H1 (cell line): ENCODE results near the gene ULK1. TPM values are rescaled to one million over a fixed set of nuclear protein-coding genes. Genes with fewer than 3 reads are reported as not detected.

Experiments used
- CTCF ChIA-PET: fragments of 300-600 bp; sonication (Branson Sonifier 250); formaldehyde crosslinking; loops from one replicate; lab custom pipeline; 2021; ENCODE audit not compliant: partially characterized antibody; lab: Charles Lee
- POLR2A ChIA-PET: fragments of 300-600 bp; sonication (Branson Sonifier 250); formaldehyde crosslinking; loops from one replicate; lab custom pipeline; 2021; ENCODE audit warnings: inconsistent platforms; ENCODE audit not compliant: partially characterized antibody; lab: Charles Lee
- DNase-seq, 2 experiments: peaks; one replicate each; pipeline versions ENCODE4 v3.0.0 to v3.0.0-alpha.2; 2010 to 2022; ENCODE audit warnings: low spot score in 2 of 2, low read depth in 1 of 2, mixed read lengths in 1 of 2
- FAIRE-seq: peaks from 2 replicates; lab custom pipeline; 2011; peaks lifted over from hg19 to GRCh38; lab: Jason Lieb, UNC
- H2AFZ ChIP-seq: 2 replicates; pipeline ENCODE4 v1.8.1; 2012; ENCODE audit warnings: low read length, inconsistent platforms
- H2AK5ac ChIP-seq: 2 replicates; pipeline ENCODE4 v1.6.1; 2013; ENCODE audit warnings: low read depth, low read length
- H2BK120ac ChIP-seq: replicated peaks from 2 replicates; pipeline ENCODE3; 2013; ENCODE audit warnings: low read depth, low read length, inconsistent platforms
- H2BK12ac ChIP-seq: 2 replicates; pipeline ENCODE4 v1.6.1; 2013; ENCODE audit warnings: low read depth, low read length
- H2BK15ac ChIP-seq: 2 replicates; pipeline ENCODE4 v1.6.1; 2013; ENCODE audit warnings: low read length
- H2BK20ac ChIP-seq: 2 replicates; pipeline ENCODE4 v1.6.1; 2013; ENCODE audit warnings: low read length
- H2BK5ac ChIP-seq: 2 replicates; pipeline ENCODE4 v1.6.1; 2013; ENCODE audit warnings: low read depth, low read length
- H3K14ac ChIP-seq: 2 replicates; pipeline ENCODE4 v1.6.1; 2013; ENCODE audit warnings: inconsistent platforms; ENCODE audit not compliant: insufficient read length
- H3K18ac ChIP-seq: 2 replicates; pipeline ENCODE4 v1.6.1; 2013; ENCODE audit warnings: low read length; ENCODE audit errors: extremely low read depth
- H3K23ac ChIP-seq: 2 replicates; pipeline ENCODE4 v1.6.1; 2013; ENCODE audit warnings: inconsistent platforms; ENCODE audit not compliant: insufficient read length
- H3K23me2 ChIP-seq: 2 replicates; pipeline ENCODE4 v1.6.1; 2013; ENCODE audit warnings: low read depth, low read length
- H3K27ac ChIP-seq: 2 replicates; pipeline ENCODE4 v1.6.1; 2011; ENCODE audit warnings: low read depth, low read length, inconsistent platforms
- H3K27me3 ChIP-seq, 4 experiments: replicated peaks in 1 of 4; 1 replicate in 1 of 4; 2 replicates in 3 of 4; pipeline versions ENCODE4 v1.6.1 to v1.8.1; 2011 to 2013; ENCODE audit warnings: low read length in 3 of 4, mild to moderate bottlenecking in 3 of 4, inconsistent platforms in 2 of 4, mixed read lengths in 2 of 4, moderate library complexity in 1 of 4; ENCODE audit not compliant: control insufficient read depth in 3 of 4, insufficient read depth in 3 of 4; ENCODE audit errors: extremely low read depth in 1 of 4
- H3K36me3 ChIP-seq, 4 experiments: 2 replicates each; pipeline versions ENCODE4 v1.6.1 to v1.8.1; 2011 to 2013; ENCODE audit warnings: mild to moderate bottlenecking in 4 of 4, low read length in 3 of 4, moderate library complexity in 2 of 4, control low read depth in 1 of 4, inconsistent platforms in 1 of 4; ENCODE audit not compliant: insufficient read depth in 4 of 4, control insufficient read depth in 2 of 4
- H3K4ac ChIP-seq: replicated peaks from 2 replicates; pipeline ENCODE3; 2013; ENCODE audit warnings: low read length, low read depth, mixed read lengths, inconsistent platforms; ENCODE audit not compliant: insufficient read length
- H3K4me1 ChIP-seq, 4 experiments: replicated peaks in 1 of 4; 1 replicate in 1 of 4; 2 replicates in 3 of 4; pipeline versions ENCODE4 v1.6.1 to v1.8.1; 2011 to 2013; ENCODE audit warnings: low read length in 3 of 4, inconsistent platforms in 2 of 4, mixed read lengths in 1 of 4; ENCODE audit not compliant: insufficient read depth in 4 of 4, control insufficient read depth in 3 of 4
- H3K4me2 ChIP-seq, 2 experiments: 2 replicates each; pipeline versions ENCODE4 v1.6.1 to v1.8.1; 2011 to 2013; ENCODE audit warnings: low read depth in 2 of 2, low read length in 2 of 2, control low read depth in 1 of 2, inconsistent platforms in 1 of 2, mild to moderate bottlenecking in 1 of 2; ENCODE audit not compliant: insufficient read depth in 1 of 2
- H3K4me3 ChIP-seq, 4 experiments: fragments of 200-600, 300-600 bp in 1 of 4; sonication (generic), shearing (Covaris generic), sonication (Bioruptor Twin) in 1 of 4; 2 replicates each; pipeline versions ENCODE4 v1.5.1 to v1.8.1; 2011 to 2016; ENCODE audit warnings: low read length in 4 of 4, low read depth in 3 of 4, control low read depth in 2 of 4, inconsistent platforms in 2 of 4, mild to moderate bottlenecking in 2 of 4, mixed read lengths in 1 of 4, moderate library complexity in 1 of 4; ENCODE audit not compliant: insufficient read depth in 2 of 4; ENCODE audit errors: extremely low read depth in 1 of 4
- H3K56ac ChIP-seq: replicated peaks from 2 replicates; pipeline ENCODE3; 2013; ENCODE audit warnings: low read depth, mild to moderate bottlenecking, mixed read lengths, low read length, inconsistent platforms; ENCODE audit not compliant: insufficient read length
- H3K79me1 ChIP-seq: 2 replicates; pipeline ENCODE4 v1.6.1; 2013; ENCODE audit warnings: low read depth, low read length, control low read depth
- H3K79me2 ChIP-seq, 2 experiments: 2 replicates each; pipeline versions ENCODE4 v1.6.1 to v1.8.1; 2012 to 2013; ENCODE audit warnings: low read length in 2 of 2, mild to moderate bottlenecking in 2 of 2, inconsistent platforms in 1 of 2; ENCODE audit not compliant: insufficient read depth in 2 of 2, control insufficient read depth in 1 of 2
- H3K9ac ChIP-seq, 4 experiments: replicated peaks in 1 of 4; 1 replicate in 1 of 4; 2 replicates in 3 of 4; pipeline versions ENCODE4 v1.6.1 to v1.8.1; 2011 to 2013; ENCODE audit warnings: low read depth in 3 of 4, low read length in 3 of 4, control low read depth in 2 of 4, mild to moderate bottlenecking in 2 of 4, moderate library complexity in 2 of 4, inconsistent platforms in 1 of 4; ENCODE audit errors: extremely low read depth in 1 of 4
- H3K9me3 ChIP-seq, 2 experiments: 2 replicates each; pipeline versions ENCODE4 v1.6.1 to v1.8.1; 2012 to 2013; ENCODE audit warnings: mild to moderate bottlenecking in 2 of 2, moderate library complexity in 2 of 2, control low read depth in 1 of 2, inconsistent platforms in 1 of 2, low read depth in 1 of 2, low read length in 1 of 2, mixed read lengths in 1 of 2; ENCODE audit not compliant: insufficient read depth in 2 of 2
- H4K20me1 ChIP-seq, 2 experiments: replicated peaks in 1 of 2; 2 replicates each; pipeline versions ENCODE3 to v1.8.1; 2011 to 2013; ENCODE audit warnings: inconsistent platforms in 2 of 2, low read length in 2 of 2, mild to moderate bottlenecking in 1 of 2; ENCODE audit not compliant: insufficient read depth in 2 of 2, control insufficient read depth in 1 of 2
- H4K5ac ChIP-seq: 2 replicates; pipeline ENCODE4 v1.6.1; 2013; ENCODE audit warnings: low read length, low read depth, mixed read lengths, inconsistent platforms; ENCODE audit not compliant: insufficient read length
- H4K8ac ChIP-seq: 2 replicates; pipeline ENCODE4 v1.8.0; 2013; ENCODE audit warnings: mild to moderate bottlenecking, moderate library complexity, low read length, inconsistent platforms; ENCODE audit not compliant: insufficient read depth; ENCODE audit errors: extremely low read depth
- H4K91ac ChIP-seq: replicated peaks from 2 replicates; pipeline ENCODE3; 2013; ENCODE audit warnings: low read length, mixed read lengths, inconsistent platforms; ENCODE audit not compliant: insufficient read length
- ATF3 ChIP-seq: IDR thresholded peaks from 2 replicates; pipeline ENCODE4 v1.6.1; 2011; ENCODE audit warnings: low read depth, mild to moderate bottlenecking, low read length; ENCODE audit not compliant: insufficient read depth
- RXRA ChIP-seq: IDR thresholded peaks from 2 replicates; pipeline ENCODE4 v1.6.1; 2011; ENCODE audit warnings: low read depth, mild to moderate bottlenecking, low read length, moderate library complexity; ENCODE audit not compliant: insufficient read depth
- WGBS, 2 experiments: shearing (Covaris generic) in 1 of 2; methylation state at CpG; one replicate each; pipeline versions ENCODE4 v1.1.6 to v1.1.7; 2013 to 2015; ENCODE audit warnings: low lambda C conversion rate in 2 of 2, mixed read lengths in 2 of 2, inconsistent platforms in 1 of 2, low coverage in 1 of 2, missing lambda C conversion rate in 1 of 2; ENCODE audit not compliant: insufficient replicate concordance in 2 of 2, insufficient coverage in 1 of 2, insufficient read length in 1 of 2; ENCODE audit errors: extremely low coverage in 1 of 2, missing lambda C conversion rate in 1 of 2; 5-methylcytosine and 5-hydroxymethylcytosine counted together
- polyA plus RNA-seq, 7 experiments: library from polyadenylated mRNA; depleted of rRNA in 3 of 7; stranded (reverse) in 5 of 7; unstranded in 2 of 7; fragments of >200 nt in 5 of 7; fragments of 200-250 nt in 2 of 7; gene quantifications; 1 replicate in 5 of 7; 2 replicates in 1 of 7; 4 replicates in 1 of 7; pipeline versions ENCODE4 v1.2.1 to v1.2.3, GENCODE V29; 2011 to 2013; ENCODE audit warnings: missing spikeins in 2 of 7, mixed read lengths in 2 of 7
- total RNA-seq: library from RNA; stranded (reverse); fragmentation: NEBNext Ultra II Directional; extraction: Animal tissue kit (Norgen Biotek cat#: 25700); gene quantifications from 2 replicates; pipeline ENCODE4 v1.2.1, GENCODE V29; 2021

Gene ULK1
- total and polyA plus RNA-seq, 2 of the 8 experiments (the other 6 are each of a cell fraction or from before 2014, with no cell fraction given), result 13.0 to 44.1 TPM

GRCh38 chr12:131872154-131873051 lies 22.0 kb upstream of the ULK1 start:
- WGBS, 2 experiments, result 90% methylated on average over 21 of the region's 21 CpGs; no CpG with 5 or more reads in 1 of the 2 experiments

More at GRCh38 chr12:131872154-131873051, 22.0 kb upstream of the ULK1 start:
- Histone ChIP-seq H3K56ac (no peak overlapping the region), H4K91ac (no peak overlapping the region), H3K4ac (no peak overlapping the region), H3K27ac (no peak overlapping the region), H2AFZ (no peak overlapping the region), H2BK12ac (no peak overlapping the region), H3K4me1 (no peaks in the 10 kb centered on the region), H2BK5ac (no peak overlapping the region), H2AK5ac (no peak overlapping the region), H2BK20ac (no peak overlapping the region), H3K79me2 (no peaks in the 10 kb centered on the region), H3K14ac (no peak overlapping the region), H4K5ac (no peak overlapping the region), H3K79me1 (no peaks in the 10 kb centered on the region), H3K36me3 (no peaks in the 10 kb centered on the region), H2BK15ac (no peak overlapping the region), H4K20me1 (no peaks in the 10 kb centered on the region), H3K4me2 (no peak overlapping the region), H4K8ac (no peak overlapping the region), H3K23ac (no peak overlapping the region), H3K9ac (no peak overlapping the region), H3K9me3 (peaks cover 0 to 3% of the 10 kb centered on the region in 2 experiments; a peak in 1 of 4 replicates), H3K18ac (no peak overlapping the region), H2BK120ac (no peak overlapping the region), H3K23me2 (no peaks in the 10 kb centered on the region), H3K27me3 (no peaks in the 10 kb centered on the region), H3K4me3 (no peak overlapping the region)
- ChIA-PET POLR2A (interaction anchor here (0.8 to 1.9 kb wide), 3 partner anchors 10 to 12 kb away, joined by 3 to 5 read pairs (median 3); no protein-coding TSS in a partner anchor), CTCF (interaction anchor here (0.7 to 1.5 kb wide), 3 partner anchors 8 to 129 kb away, joined by 3 read pairs; no protein-coding TSS in a partner anchor)
- DNase-seq (no peak), FAIRE-seq (no peak)
- no peak for TF ChIP-seq RXRA
- no peak for TF ChIP-seq ATF3
